BE2C (cell line): ENCODE measurements around the gene YAE1.

Experiments used
- DNase-seq: peaks from one replicate; pipeline ENCODE4 v3.0.0-alpha.2; 2020
- H3K27me3 ChIP-seq: fragments of 250-450 bp; sonication (Bioruptor Pico); 2 replicates; pipeline ENCODE4 v1.5.1; 2020; ENCODE audit warnings: mild to moderate bottlenecking
- H3K36me3 ChIP-seq: fragments of 250-450 bp; sonication (Bioruptor Pico); 2 replicates; pipeline ENCODE4 v1.5.1; 2020; ENCODE audit warnings: mild to moderate bottlenecking
- H3K4me1 ChIP-seq: fragments of 250-450 bp; sonication (Bioruptor Pico); 2 replicates; pipeline ENCODE4 v1.5.1; 2020
- H3K4me3 ChIP-seq: 2 replicates; pipeline ENCODE4 v1.5.1; 2011; ENCODE audit warnings: low read depth, low read length
- H3K9me3 ChIP-seq: fragments of 250-450 bp; sonication (Bioruptor Pico); 2 replicates; pipeline ENCODE4 v1.5.1; 2020
- TF ChIP-seq, protein P1 (sequence below): IDR thresholded peaks from 2 replicates; pipeline ENCODE4 v1.5.1; 2012; ENCODE audit warnings: mild to moderate bottlenecking, low read depth, low read length

The YAE1 gene

DNA sequence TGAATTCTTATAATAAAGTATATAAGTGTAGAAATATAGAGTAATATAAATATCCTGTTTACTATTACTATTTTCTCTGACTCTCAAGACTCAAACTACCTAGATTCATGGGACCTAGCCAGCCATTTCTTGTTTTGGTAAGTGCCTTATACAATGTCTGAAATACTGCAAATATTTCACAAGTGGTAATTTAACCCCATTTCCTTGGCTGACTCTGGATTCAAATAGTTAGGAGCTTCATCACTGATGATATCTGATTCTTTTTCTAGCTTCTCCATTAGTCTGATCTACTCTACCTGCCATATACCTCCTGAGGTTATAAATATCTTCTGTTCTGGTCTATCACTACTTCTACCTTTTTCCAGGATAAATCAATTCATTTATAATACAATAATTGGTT lies 50.8 kb downstream of the YAE1 start:
- Histone ChIP-seq H3K4me1 (no peaks in the 10 kb centered on the region), H3K4me3 (no peak overlapping the region), H3K9me3 (no peaks in the 10 kb centered on the region), H3K27me3 (no peaks in the 10 kb centered on the region), H3K36me3 (no peaks in the 10 kb centered on the region)
- TF ChIP-seq, protein P1, sequence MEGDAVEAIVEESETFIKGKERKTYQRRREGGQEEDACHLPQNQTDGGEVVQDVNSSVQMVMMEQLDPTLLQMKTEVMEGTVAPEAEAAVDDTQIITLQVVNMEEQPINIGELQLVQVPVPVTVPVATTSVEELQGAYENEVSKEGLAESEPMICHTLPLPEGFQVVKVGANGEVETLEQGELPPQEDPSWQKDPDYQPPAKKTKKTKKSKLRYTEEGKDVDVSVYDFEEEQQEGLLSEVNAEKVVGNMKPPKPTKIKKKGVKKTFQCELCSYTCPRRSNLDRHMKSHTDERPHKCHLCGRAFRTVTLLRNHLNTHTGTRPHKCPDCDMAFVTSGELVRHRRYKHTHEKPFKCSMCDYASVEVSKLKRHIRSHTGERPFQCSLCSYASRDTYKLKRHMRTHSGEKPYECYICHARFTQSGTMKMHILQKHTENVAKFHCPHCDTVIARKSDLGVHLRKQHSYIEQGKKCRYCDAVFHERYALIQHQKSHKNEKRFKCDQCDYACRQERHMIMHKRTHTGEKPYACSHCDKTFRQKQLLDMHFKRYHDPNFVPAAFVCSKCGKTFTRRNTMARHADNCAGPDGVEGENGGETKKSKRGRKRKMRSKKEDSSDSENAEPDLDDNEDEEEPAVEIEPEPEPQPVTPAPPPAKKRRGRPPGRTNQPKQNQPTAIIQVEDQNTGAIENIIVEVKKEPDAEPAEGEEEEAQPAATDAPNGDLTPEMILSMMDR: no peak
- no peak for DNase-seq

DNA sequence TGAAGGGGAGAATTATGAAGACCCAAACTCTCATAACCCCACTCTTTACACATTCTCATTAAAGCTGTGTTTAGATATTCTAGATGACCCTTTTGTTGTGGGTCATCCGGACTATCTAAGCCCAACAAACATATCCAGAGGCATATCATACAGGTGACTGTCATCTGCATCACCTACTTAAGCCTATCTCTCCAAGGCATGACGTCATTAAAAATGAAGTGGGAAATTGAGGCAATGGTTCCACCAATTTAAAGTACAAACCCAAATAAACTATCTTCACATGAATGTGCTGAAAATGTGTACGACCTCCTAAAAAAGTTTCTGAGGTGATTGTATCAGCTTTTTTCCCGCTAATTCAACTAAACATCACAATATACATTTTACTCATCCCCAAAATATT lies 52.7 kb downstream of the YAE1 start:
- Histone ChIP-seq H3K4me3 (no peak overlapping the region), H3K36me3 (no peaks in the 10 kb centered on the region), H3K9me3 (no peaks in the 10 kb centered on the region), H3K4me1 (peaks cover 3% of the 10 kb centered on the region; the same call in 1 of the 2 replicates), H3K27me3 (no peaks in the 10 kb centered on the region)
- DNase-seq: no peak
- TF ChIP-seq, protein P1: no peak

DNA sequence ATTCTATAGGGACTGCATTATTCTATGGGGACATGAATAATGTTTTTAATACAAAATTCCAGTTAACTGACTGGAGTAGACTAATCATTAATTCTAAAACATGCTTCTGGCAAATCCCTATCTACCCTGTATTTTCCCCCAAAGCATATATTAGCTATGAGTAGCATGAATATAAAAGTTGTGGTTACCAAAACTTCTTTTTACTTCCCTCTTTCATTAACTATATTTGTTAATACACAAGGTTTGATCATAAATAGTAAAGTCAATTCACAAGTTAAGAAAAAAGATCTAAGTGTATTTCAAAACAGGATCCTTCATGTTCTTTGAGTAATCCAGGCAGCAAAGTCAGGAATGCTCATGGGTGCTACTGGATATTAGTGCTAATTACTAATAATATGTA lies 54.3 kb downstream of the YAE1 start:
- no peak for DNase-seq

DNA sequence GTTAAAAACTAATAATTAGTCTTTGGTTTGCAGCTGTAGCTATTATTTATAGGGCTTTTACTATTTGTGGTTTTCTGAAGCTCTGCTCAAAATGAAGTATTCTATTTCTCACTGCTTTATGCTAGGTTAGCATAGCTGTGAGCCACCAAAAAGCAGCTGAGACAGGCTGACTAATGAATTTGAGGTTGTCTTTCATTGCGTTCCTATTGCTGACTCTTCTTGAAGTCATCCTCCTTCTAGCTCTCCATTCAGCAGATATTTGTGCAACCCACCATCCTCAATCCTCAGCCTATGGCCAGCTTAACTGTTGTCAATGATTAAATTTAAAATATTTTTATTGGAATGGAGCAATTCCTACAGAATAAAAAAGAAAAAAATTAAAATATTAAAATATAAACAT lies 55.1 kb downstream of the YAE1 start:
- Histone ChIP-seq H3K4me1 (peaks cover 3% of the 10 kb centered on the region; the same call in 1 of the 2 replicates), H3K4me3 (no peak overlapping the region), H3K9me3 (no peaks in the 10 kb centered on the region), H3K36me3 (no peaks in the 10 kb centered on the region; the same call in none of the 2 replicates), H3K27me3 (no peaks in the 10 kb centered on the region)
- TF ChIP-seq, protein P1: no peak
- no peak for DNase-seq

More for the DNA sequence above, 54.3 kb downstream of the YAE1 start:
- TF ChIP-seq, protein P1: no peak
- H3K36me3 ChIP-seq: no peaks in the 10 kb centered on the region; the same call in 1 of the 2 replicates
- H3K4me3 ChIP-seq: no peak overlapping the region
- peaks cover 3% of the 10 kb centered on the region; the same call in 1 of the 2 replicates for H3K4me1 ChIP-seq
- H3K27me3 ChIP-seq: no peaks in the 10 kb centered on the region
- no peaks in the 10 kb centered on the region for H3K9me3 ChIP-seq

DNA sequence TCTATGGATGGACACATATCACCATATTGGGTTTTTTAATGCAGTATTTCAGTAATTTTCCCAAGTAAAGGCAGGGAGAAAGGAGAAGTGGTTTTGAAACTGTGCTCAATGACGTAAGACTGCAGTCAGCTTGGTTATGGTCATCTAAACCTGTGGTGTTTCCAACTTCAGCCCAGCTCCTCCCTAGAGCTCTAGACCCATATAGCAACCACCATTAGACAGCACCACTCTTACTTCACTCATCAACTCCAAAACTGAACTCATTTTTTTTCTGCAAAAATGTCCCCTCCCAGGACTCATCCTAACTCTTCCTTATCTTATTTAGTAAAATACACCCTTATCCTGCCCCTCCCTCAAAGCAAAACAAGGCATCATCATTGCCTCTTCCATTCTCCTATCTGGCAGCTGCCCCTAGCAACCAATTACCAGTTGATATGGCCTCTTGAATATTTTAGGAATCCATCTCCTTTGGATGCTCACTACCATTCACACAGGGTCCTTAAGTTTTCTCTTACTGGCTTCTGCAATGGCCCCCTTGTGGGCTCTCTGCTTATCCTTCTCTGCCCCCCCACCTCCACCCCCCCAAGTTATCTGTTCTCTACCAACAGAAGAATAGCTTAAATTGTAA lies 55.7 kb downstream of the YAE1 start:
- Histone ChIP-seq H3K4me1 (peaks cover 3% of the 10 kb centered on the region; the same call in 1 of the 2 replicates), H3K36me3 (no peaks in the 10 kb centered on the region; the same call in none of the 2 replicates), H3K9me3 (no peaks in the 10 kb centered on the region), H3K4me3 (no peak overlapping the region), H3K27me3 (no peaks in the 10 kb centered on the region)
- TF ChIP-seq, protein P1: no peak
- no peak for DNase-seq
